ENCODE data around the gene LHPP. TPM values are rescaled to one million over a fixed set of nuclear protein-coding genes. Genes with fewer than 3 reads are reported as not detected.
A peak's percentile ranks its signal among the peaks of the same experiment; 100 is the strongest.

LHPP gene
- total RNA-seq, 1 donor from 2014 or later, result 15.3 TPM

- Mint-ChIP-seq H3K4me1 (ENCODE audit: low read depth) (peaks cover 65% of the 10 kb centered on the region), H3K36me3 (ENCODE audit: low read depth) (no peaks in the 10 kb centered on the region), H3K9me3 (ENCODE audit: low read depth) (peaks cover 5% of the 10 kb centered on the region), H3K4me3 (ENCODE audit: unreplicated experiment) (no peak overlapping the region), H3K27me3 (ENCODE audit: low read depth) (no peaks in the 10 kb centered on the region), H3K27ac (ENCODE audit: unreplicated experiment) (peak overlapping the region; percentile 49)
- peak; percentile 25 for DNase-seq (ENCODE audit: low spot score)
- no peak for TF ChIP-seq CTCF (IDR thresholded peaks at IDR 0.05)
Observed at GRCh38 chr10:124562425-124563060, 100.9 kb downstream of the LHPP start.

- Mint-ChIP-seq H3K36me3 (ENCODE audit: low read depth) (no peaks in the 10 kb centered on the region), H3K27me3 (ENCODE audit: low read depth) (no peaks in the 10 kb centered on the region), H3K4me3 (ENCODE audit: unreplicated experiment) (no peak overlapping the region), H3K9me3 (ENCODE audit: low read depth) (peaks cover 5% of the 10 kb centered on the region), H3K27ac (ENCODE audit: unreplicated experiment) (no peak overlapping the region), H3K4me1 (ENCODE audit: low read depth) (peaks cover 65% of the 10 kb centered on the region)
- DNase-seq (ENCODE audit: low spot score), result no peak
- TF ChIP-seq CTCF (IDR thresholded peaks at IDR 0.05), result no peak
Observed at GRCh38 chr10:124563320-124564040, 101.9 kb downstream of the LHPP start.

DNA sequence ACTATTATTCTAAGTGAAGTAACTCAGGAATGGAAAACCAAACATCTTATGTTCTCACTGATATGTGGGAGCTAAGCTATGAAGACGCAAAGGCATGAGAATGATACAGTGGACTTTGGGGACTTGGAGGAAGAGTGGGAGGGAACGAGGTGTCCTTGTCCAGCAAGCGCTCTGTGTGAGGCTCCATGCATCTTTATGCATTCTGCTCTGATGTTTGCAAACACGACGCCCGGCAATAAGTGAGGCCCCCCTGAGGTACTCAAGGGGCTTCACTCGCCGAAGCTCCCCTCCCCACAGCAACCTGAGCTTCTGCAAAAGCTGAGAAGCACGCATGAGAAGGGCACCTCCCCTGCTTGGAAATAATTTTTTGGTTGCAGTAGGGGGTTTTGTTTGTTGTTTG, 103.3 kb downstream of the LHPP start:
- Mint-ChIP-seq H3K36me3 (ENCODE audit: low read depth) (no peaks in the 10 kb centered on the region), H3K4me1 (ENCODE audit: low read depth) (peaks cover 55% of the 10 kb centered on the region), H3K9me3 (ENCODE audit: low read depth) (peaks cover 5% of the 10 kb centered on the region), H3K4me3 (ENCODE audit: unreplicated experiment) (no peak overlapping the region), H3K27ac (ENCODE audit: unreplicated experiment) (no peak overlapping the region), H3K27me3 (ENCODE audit: low read depth) (no peaks in the 10 kb centered on the region)
- peak; percentile 42 for DNase-seq (ENCODE audit: low spot score)
- no peak for TF ChIP-seq CTCF (IDR thresholded peaks at IDR 0.05)

GRCh38 chr10:124565565-124566221, 104.1 kb downstream of the LHPP start:
- TF ChIP-seq CTCF (IDR thresholded peaks at IDR 0.05), result peak; percentile 68
- DNase-seq (ENCODE audit: low spot score), result peak; percentile 79
- H3K36me3 Mint-ChIP-seq (ENCODE audit: low read depth), result no peaks in the 10 kb centered on the region
- no peak overlapping the region for H3K27ac Mint-ChIP-seq (ENCODE audit: unreplicated experiment)
- H3K9me3 Mint-ChIP-seq (ENCODE audit: low read depth), result peaks cover 6% of the 10 kb centered on the region
- peaks cover 47% of the 10 kb centered on the region for H3K4me1 Mint-ChIP-seq (ENCODE audit: low read depth)
- no peak overlapping the region for H3K4me3 Mint-ChIP-seq (ENCODE audit: unreplicated experiment)
- H3K27me3 Mint-ChIP-seq (ENCODE audit: low read depth), result no peaks in the 10 kb centered on the region

DNA sequence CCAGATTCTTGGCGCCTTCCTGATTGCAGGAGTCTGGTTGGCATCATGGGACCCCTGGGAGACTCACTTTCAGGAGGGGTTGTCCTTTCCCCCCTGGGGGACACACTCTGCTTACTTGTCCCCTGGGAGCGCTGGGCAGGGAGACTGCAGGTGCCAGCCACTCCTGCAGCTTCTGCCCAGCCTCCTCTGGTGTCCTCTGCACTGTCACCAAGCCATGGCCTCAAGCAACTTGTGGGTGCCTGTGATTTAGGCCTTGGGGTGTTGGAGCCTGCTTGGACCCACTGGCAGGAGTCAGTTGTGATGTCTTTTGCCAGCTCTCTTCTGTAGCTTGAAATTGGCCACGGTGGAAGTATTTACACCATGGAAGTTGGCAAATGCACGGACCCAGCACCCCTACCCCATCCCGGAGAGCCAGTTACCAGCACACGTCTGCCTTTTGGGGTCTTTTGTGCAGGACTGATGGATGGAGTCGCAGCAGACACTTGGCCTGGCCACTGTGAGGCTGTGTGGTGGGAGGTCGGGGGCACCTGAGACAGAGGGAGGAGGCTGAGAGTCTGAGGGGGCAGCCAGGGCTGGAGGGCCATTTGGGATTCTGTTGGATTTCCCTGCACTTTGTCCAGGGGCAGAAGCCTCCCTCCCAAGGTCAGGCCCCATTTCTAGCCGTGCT, 104.7 kb downstream of the LHPP start:
- H3K27me3 Mint-ChIP-seq (ENCODE audit: low read depth), result no peaks in the 10 kb centered on the region
- no peak for DNase-seq (ENCODE audit: low spot score)
- peaks cover 42% of the 10 kb centered on the region for H3K4me1 Mint-ChIP-seq (ENCODE audit: low read depth)
- H3K36me3 Mint-ChIP-seq (ENCODE audit: low read depth), result peaks cover 3% of the 10 kb centered on the region
- peaks cover 10% of the 10 kb centered on the region for H3K9me3 Mint-ChIP-seq (ENCODE audit: low read depth)
- no peak overlapping the region for H3K4me3 Mint-ChIP-seq (ENCODE audit: unreplicated experiment)
- no peak overlapping the region for H3K27ac Mint-ChIP-seq (ENCODE audit: unreplicated experiment)
- TF ChIP-seq CTCF (IDR thresholded peaks at IDR 0.05), result no peak
